Thyroid gland (tissue), 4 donors: Measurements from ENCODE around the gene ST6GALNAC3.

ENCODE experiments used
- CTCF ChIP-seq, 6 experiments: fragments of 200-600 bp in 3 of 6; fragments of 450-650 bp in 3 of 6; sonication (generic) in 3 of 6; IDR thresholded peaks; one replicate each; pipeline ENCODE4 v1.5.1; 2016 to 2019; ENCODE audit warnings: antibody characterized with exemption in 6 of 6, mild to moderate bottlenecking in 2 of 6, inconsistent platforms in 1 of 6, moderate library complexity in 1 of 6
- POLR2A ChIP-seq, 2 donors: fragments of 450-650 bp; IDR thresholded peaks; one replicate each; pipeline ENCODE4 v1.6.1; 2017; ENCODE audit warnings: antibody characterized with exemption in 2 of 2, mild to moderate bottlenecking in 2 of 2, moderate library complexity in 1 of 2

DNA sequence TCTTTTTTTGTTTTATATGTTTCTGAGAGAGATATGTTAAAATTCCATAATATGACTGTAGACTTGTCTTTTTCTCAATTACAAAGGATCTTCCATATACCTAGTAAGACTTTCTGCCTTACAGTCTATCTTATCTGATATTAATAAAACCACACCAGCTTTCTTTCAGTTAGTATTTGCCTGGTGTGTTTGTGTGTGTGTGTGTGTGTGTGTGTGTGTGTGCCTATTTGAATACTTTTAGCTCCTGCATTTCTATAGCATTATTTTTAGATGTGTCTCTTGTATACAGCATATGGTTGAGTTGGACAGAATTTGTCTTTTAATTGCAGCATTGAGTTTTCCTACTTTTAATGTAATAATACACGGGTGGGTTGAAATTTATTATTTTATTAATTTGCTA lies 27.5 kb downstream of the ST6GALNAC3 start:
- TF ChIP-seq CTCF (IDR thresholded peaks at IDR 0.05) (no peak), POLR2A (IDR thresholded peaks at IDR 0.05) (no peak)
